Right lobe of liver (tissue), 6 donors: Measurements from ENCODE around the gene PTCSC3. TPM values are rescaled to one million over a fixed set of nuclear protein-coding genes. Genes with fewer than 3 reads are reported as not detected.

Experiments used
- ATAC-seq, 4 donors: fragments of 200-7000 bp; cut with Tn5 transposase; one replicate each; pipeline ENCODE4 v1.9.1; 2020; ENCODE audit warnings: mild to moderate bottlenecking in 4 of 4, moderate library complexity in 4 of 4
- DNase-seq, 3 donors: peaks; one replicate each; pipeline ENCODE4 v3.0.0-alpha.2; 2020
- H3K27ac ChIP-seq, 3 donors: fragments of 200-600 bp; one replicate each; pipeline ENCODE4 v1.8.0; 2022
- H3K27me3 ChIP-seq, 2 donors: fragments of 200-600 bp; one replicate each; pipeline ENCODE4 v1.8.0; 2022
- H3K36me3 ChIP-seq, 4 donors: fragments of 200-600 bp; sonication (generic) in 1 of 4; one replicate each; pipeline versions ENCODE4 v1.5.1 to v1.8.0; 2017 to 2022; ENCODE audit warnings: control low read depth in 1 of 4
- H3K4me1 ChIP-seq, 4 donors: fragments of 200-600 bp; sonication (generic) in 1 of 4; one replicate each; pipeline versions ENCODE4 v1.5.1 to v1.8.0; 2017 to 2022; ENCODE audit warnings: control low read depth in 1 of 4
- H3K4me3 ChIP-seq, 3 donors: fragments of 200-600 bp; one replicate each; pipeline ENCODE4 v1.8.0; 2022
- H3K9me3 ChIP-seq, 4 donors: fragments of 200-600 bp; sonication (generic) in 1 of 4; one replicate each; pipeline versions ENCODE4 v1.5.1 to v1.8.0; 2017 to 2022; ENCODE audit warnings: control low read depth in 1 of 4
- CTCF ChIP-seq, 4 donors: fragments of 200-600 bp in 3 of 4; fragments of 450-650 bp in 1 of 4; IDR thresholded peaks; one replicate each; pipeline versions ENCODE4 v1.5.1 to v1.8.0; 2016 to 2022; ENCODE audit warnings: antibody characterized with exemption in 4 of 4, mild to moderate bottlenecking in 2 of 4
- POLR2A ChIP-seq: fragments of 450-650 bp; IDR thresholded peaks from one replicate; pipeline ENCODE4 v1.6.1; 2017; ENCODE audit warnings: antibody characterized with exemption, mild to moderate bottlenecking
- WGBS: methylation state at CpG from one replicate; pipeline ENCODE4 v1.1.6; 2018; ENCODE audit warnings: low coverage, low lambda C conversion rate; ENCODE audit not compliant: insufficient coverage; ENCODE audit errors: missing lambda C conversion rate; 5-methylcytosine and 5-hydroxymethylcytosine counted together
- intact Hi-C, 2 donors: fragments of 100-400 bp; cut with DNase I; formaldehyde crosslinking; loops; one replicate each; pipeline versions ENCODE4 v1.11.2 to v1.14.1; 2022
- total RNA-seq, 6 experiments: library from RNA; depleted of rRNA in 2 of 6; stranded (reverse); fragments of >200 nt in 2 of 6; fragmentation: NEBNext Ultra II Directional in 3 of 6; extraction: Animal tissue kit (Norgen Biotek cat#: 25700) in 3 of 6; gene quantifications; one replicate each; pipeline versions ENCODE4 v1.1.0 to v1.2.4, GENCODE V29; 2016 to 2023
- donor health status: DM: no; HTN: yes; CAD: no.
- donor health status: DM: no; HTN: no; CAD: no.
- donor health status: DM: no; HTN: no; CAD: no.
- donor health status: DM: no; HTN: yes; CAD: no.
- donor health status: DM: no; HTN: yes; CAD: no.

Gene PTCSC3
- total RNA-seq, 6 experiments from 2014 or later = not detected

DNA sequence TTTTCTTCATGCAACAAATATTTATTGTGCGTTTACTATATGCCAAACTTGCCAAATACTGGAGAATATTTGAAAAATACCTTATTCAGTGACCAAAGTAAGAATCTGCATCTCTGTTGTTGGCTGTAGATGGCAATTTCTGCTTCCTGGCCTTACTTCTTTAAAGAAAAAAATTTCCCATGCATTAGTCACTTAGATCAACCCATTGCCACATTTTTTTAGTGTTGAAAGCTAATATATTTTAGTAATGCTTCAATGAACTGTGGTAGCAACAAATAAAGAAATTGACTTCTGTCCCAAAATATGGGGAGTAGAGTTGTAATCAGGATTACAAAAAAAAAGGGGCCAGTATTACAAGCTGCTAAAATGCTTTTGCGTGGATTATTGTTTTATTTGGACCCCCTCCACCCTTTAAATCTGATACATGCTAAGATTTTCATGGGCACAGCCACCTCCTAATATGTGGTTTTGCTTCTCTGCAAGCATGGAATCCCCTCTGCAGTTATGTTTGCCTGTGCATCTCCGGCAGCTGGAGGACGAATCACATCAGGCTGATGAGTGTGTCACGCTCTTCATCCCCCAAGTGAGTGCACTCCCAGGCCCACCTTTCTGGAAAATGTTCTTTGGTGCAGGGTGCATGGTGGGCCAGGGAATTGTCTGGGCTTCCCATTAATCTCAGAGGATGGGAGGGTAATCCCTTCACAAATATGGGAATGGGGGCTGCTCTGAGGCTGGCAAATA is 38.1 kb upstream of the PTCSC3 start:
- Histone ChIP-seq H3K4me1 (no peaks in the 10 kb centered on the region), H3K36me3 (no peaks in the 10 kb centered on the region), H3K4me3 (no peak overlapping the region), H3K9me3 (no peaks in the 10 kb centered on the region), H3K27me3 (no peaks in the 10 kb centered on the region), H3K27ac (no peak overlapping the region)
- no peak for DNase-seq
- TF ChIP-seq CTCF (IDR thresholded peaks at IDR 0.05) (no peak), POLR2A (no peak)
- intact Hi-C loops = no loop called here
- no peak for ATAC-seq
- 27% methylated on average over 4 of the region's 5 CpGs for WGBS

- intact Hi-C loops = no loop called here
- Histone ChIP-seq H3K9me3 (no peaks in the 10 kb centered on the region), H3K27me3 (no peaks in the 10 kb centered on the region), H3K4me1 (no peaks in the 10 kb centered on the region), H3K27ac (no peak overlapping the region), H3K4me3 (no peak overlapping the region), H3K36me3 (no peaks in the 10 kb centered on the region)
- ATAC-seq = no peak
- DNase-seq = no peak
- TF ChIP-seq POLR2A (no peak), CTCF (IDR thresholded peaks at IDR 0.05) (no peak)
- 77% methylated on average over 3 of the region's 3 CpGs for WGBS
Measured at GRCh38 chr14:36212987-36213386, 36.5 kb upstream of the PTCSC3 start.

DNA sequence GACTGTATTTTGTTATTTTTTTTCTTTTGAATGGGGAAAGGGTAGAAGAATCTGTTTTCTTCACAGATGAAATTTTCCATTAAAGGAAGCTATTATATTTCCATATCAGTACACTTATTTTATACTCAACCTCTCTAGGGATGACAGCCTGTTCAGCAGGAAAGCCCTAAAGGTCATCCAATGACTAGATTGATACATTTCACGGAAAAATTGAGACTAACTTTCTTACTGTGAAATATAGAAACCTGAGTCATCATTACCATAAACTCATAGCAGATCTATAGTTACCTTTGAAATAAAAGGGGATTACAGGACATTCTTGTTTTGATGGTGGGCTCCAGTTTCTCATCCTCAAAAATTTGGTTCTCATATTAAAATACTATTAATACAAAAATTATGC is 36.1 kb upstream of the PTCSC3 start:
- intact Hi-C loops = no loop called here
- 14% methylated on average over 1 of the region's 1 CpG for WGBS
- ATAC-seq = no peak

DNA sequence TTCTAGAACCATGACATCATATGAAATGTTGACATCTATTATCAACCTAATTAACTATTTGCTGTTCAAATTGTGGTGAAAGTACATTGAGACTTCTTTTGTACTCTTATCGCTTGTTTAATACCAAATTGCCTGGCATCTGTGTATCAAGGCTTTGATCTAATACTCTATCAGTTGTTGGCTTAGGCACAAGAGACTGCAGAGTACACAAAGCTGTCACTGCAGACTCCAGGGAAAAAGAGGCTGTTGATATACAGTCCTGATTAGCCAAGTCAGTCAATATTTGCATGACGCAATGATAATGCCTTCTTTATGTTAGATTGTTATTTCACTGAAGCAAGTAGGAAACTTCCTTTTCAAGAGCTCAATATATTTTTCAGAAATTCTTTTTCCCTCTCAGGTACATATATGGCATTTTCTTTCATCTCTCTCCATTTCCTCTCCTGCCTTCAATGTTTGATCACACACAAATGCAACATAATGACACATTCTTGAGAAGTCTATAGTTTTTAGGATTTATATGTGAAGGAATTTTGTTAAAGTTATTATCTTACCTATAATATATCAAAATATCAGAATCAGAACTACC is 32.3 kb upstream of the PTCSC3 start:
- peak in 2 of 4 donors; percentile 38 to 63 for ATAC-seq
- Histone ChIP-seq H3K27me3 (no peaks in the 10 kb centered on the region), H3K4me3 (no peak overlapping the region), H3K36me3 (no peaks in the 10 kb centered on the region), H3K4me1 (no peaks in the 10 kb centered on the region), H3K9me3 (no peaks in the 10 kb centered on the region), H3K27ac (no peak overlapping the region)
- no peak for DNase-seq
- TF ChIP-seq POLR2A = no peak
- no peak for TF ChIP-seq CTCF (IDR thresholded peaks at IDR 0.05)
- intact Hi-C loops = no loop called here
- 32% methylated on average over 2 of the region's 2 CpGs for WGBS

More for the DNA sequence above, 36.1 kb upstream of the PTCSC3 start:
- no peak overlapping the region for H3K27ac ChIP-seq
- no peak for TF ChIP-seq CTCF (IDR thresholded peaks at IDR 0.05)
- TF ChIP-seq POLR2A = no peak
- no peaks in the 10 kb centered on the region for H3K27me3 ChIP-seq
- DNase-seq = no peak
- no peaks in the 10 kb centered on the region for H3K36me3 ChIP-seq
- H3K4me1 ChIP-seq = no peaks in the 10 kb centered on the region
- H3K9me3 ChIP-seq = no peaks in the 10 kb centered on the region
- no peak overlapping the region for H3K4me3 ChIP-seq
